Loucy (cell line): Measurements from ENCODE around the gene CPEB3.
"Not testable (repeated sequence)": the region's sequence is repeated elsewhere in the genome, so short reads cannot be mapped to it uniquely, and the experiment has no call there.

Experiments used
- H2AFZ ChIP-seq: fragments of 200-600 bp; sonication (generic); 2 replicates; pipeline ENCODE4 v1.6.0; 2016; ENCODE audit warnings: antibody characterized with exemption, mild to moderate bottlenecking, low read length, moderate library complexity
- H3F3A ChIP-seq: fragments of 200-600 bp; 2 replicates; pipeline ENCODE4 v1.6.0; 2016; ENCODE audit warnings: antibody characterized with exemption, low read depth, mild to moderate bottlenecking
- H3K27me3 ChIP-seq: fragments of 200-600 bp; sonication (generic); 2 replicates; pipeline ENCODE4 v1.6.1; 2014; ENCODE audit warnings: low read length, mild to moderate bottlenecking; ENCODE audit not compliant: insufficient read depth, poor library complexity, severe bottlenecking
- H3K36me3 ChIP-seq: fragments of 200-600 bp; sonication (generic); 2 replicates; pipeline ENCODE4 v1.6.1; 2016; ENCODE audit warnings: low read length; ENCODE audit not compliant: insufficient read depth
- H3K4me1 ChIP-seq: fragments of 200-600 bp; sonication (generic); 2 replicates; pipeline ENCODE4 v1.5.1; 2014; ENCODE audit warnings: low read length, mild to moderate bottlenecking; ENCODE audit not compliant: insufficient read depth, poor library complexity, severe bottlenecking
- H3K4me2 ChIP-seq: fragments of 200-600 bp; sonication (generic); 2 replicates; pipeline ENCODE4 v1.6.0; 2014; ENCODE audit warnings: antibody characterized with exemption, low read length, low read depth, mild to moderate bottlenecking; ENCODE audit not compliant: poor library complexity, severe bottlenecking
- H3K4me3 ChIP-seq: fragments of 200-600 bp; sonication (generic); 2 replicates; pipeline ENCODE4 v1.5.1; 2014; ENCODE audit warnings: low read length, mild to moderate bottlenecking, mixed read lengths; ENCODE audit not compliant: poor library complexity, severe bottlenecking
- H3K79me2 ChIP-seq: fragments of 200-600 bp; sonication (generic); 2 replicates; pipeline ENCODE4 v1.6.1; 2014; ENCODE audit warnings: low read length; ENCODE audit not compliant: insufficient read depth
- H3K9ac ChIP-seq: fragments of 200-600 bp; sonication (generic); 2 replicates; pipeline ENCODE4 v1.6.0; 2014; ENCODE audit warnings: mild to moderate bottlenecking, low read depth, low read length, moderate library complexity; ENCODE audit not compliant: poor library complexity, severe bottlenecking
- H3K9me2 ChIP-seq: fragments of 200-600 bp; sonication (generic); replicated peaks from 2 replicates; pipeline ENCODE4 v1.6.1; 2016; ENCODE audit warnings: low read depth, low read length, mixed read lengths
- H3K9me3 ChIP-seq: fragments of 200-600 bp; sonication (generic); 2 replicates; pipeline ENCODE4 v1.6.1; 2014; ENCODE audit warnings: mild to moderate bottlenecking, antibody characterized with exemption, low read length, low read depth; ENCODE audit not compliant: insufficient read depth
- H4K20me1 ChIP-seq: fragments of 200-600 bp; sonication (generic); 2 replicates; pipeline ENCODE4 v1.6.0; 2014; ENCODE audit warnings: antibody characterized with exemption, low read length, mild to moderate bottlenecking; ENCODE audit not compliant: insufficient read depth, poor library complexity, severe bottlenecking
- CTCF ChIP-seq: fragments of 200-600 bp; sonication (generic); conservative IDR thresholded peaks from 2 replicates; pipeline ENCODE4 v1.5.1; 2014; ENCODE audit warnings: mild to moderate bottlenecking, antibody characterized with exemption, low read length
- EZH2phosphoT487 ChIP-seq: fragments of 200-600 bp; IDR thresholded peaks from 2 replicates; pipeline ENCODE4 v1.6.1; 2018; ENCODE audit warnings: antibody characterized with exemption, mild to moderate bottlenecking, moderate library complexity, borderline replicate concordance

Gene CPEB3

GRCh38 chr10:92122941-92123450 lies 167.9 kb downstream of the CPEB3 start:
- Histone ChIP-seq H3K27me3 (no peaks in the 10 kb centered on the region), H3K4me2 (no peak overlapping the region), H2AFZ (no peak overlapping the region), H4K20me1 (no peaks in the 10 kb centered on the region), H3F3A (no peaks in the 10 kb centered on the region), H3K4me1 (no peaks in the 10 kb centered on the region), H3K79me2 (no peaks in the 10 kb centered on the region), H3K9me3 (no peaks in the 10 kb centered on the region), H3K4me3 (no peak overlapping the region), H3K9me2 (no peaks in the 10 kb centered on the region), H3K36me3 (no peaks in the 10 kb centered on the region), H3K9ac (no peak overlapping the region)
- TF ChIP-seq CTCF (no peak), EZH2phosphoT487 (no peak)

GRCh38 chr10:92121686-92122492 lies 169.0 kb downstream of the CPEB3 start:
- Histone ChIP-seq H3K9me2 (no peaks in the 10 kb centered on the region), H4K20me1 (no peaks in the 10 kb centered on the region), H3K4me2 (no peak overlapping the region), H3K27me3 (no peaks in the 10 kb centered on the region), H3K4me3 (no peak overlapping the region), H3K79me2 (no peaks in the 10 kb centered on the region), H3K36me3 (no peaks in the 10 kb centered on the region), H3F3A (no peaks in the 10 kb centered on the region), H3K9ac (no peak overlapping the region), H3K9me3 (no peaks in the 10 kb centered on the region), H2AFZ (no peak overlapping the region), H3K4me1 (no peaks in the 10 kb centered on the region)
- no peak for TF ChIP-seq EZH2phosphoT487

- no peaks in the 10 kb centered on the region for H3K79me2 ChIP-seq
- H3K4me3 ChIP-seq = no peak overlapping the region
- no peak for TF ChIP-seq EZH2phosphoT487
- TF ChIP-seq CTCF = no peak
- H3K4me2 ChIP-seq = no peak overlapping the region
- H3K36me3 ChIP-seq = no peaks in the 10 kb centered on the region
- no peaks in the 10 kb centered on the region for H3F3A ChIP-seq
- no peak overlapping the region for H2AFZ ChIP-seq
- H3K9me3 ChIP-seq = no peaks in the 10 kb centered on the region
- H3K4me1 ChIP-seq = no peaks in the 10 kb centered on the region
- no peaks in the 10 kb centered on the region for H3K9me2 ChIP-seq
- H4K20me1 ChIP-seq = no peaks in the 10 kb centered on the region
- H3K27me3 ChIP-seq = no peaks in the 10 kb centered on the region
- no peak overlapping the region for H3K9ac ChIP-seq
These were observed 171.5 kb downstream of the CPEB3 start for GRCh38 chr10:92119340-92119739.

- not testable (repeated sequence) for H3K9ac ChIP-seq, H3K9me3 ChIP-seq, H4K20me1 ChIP-seq, H3K27me3 ChIP-seq, H2AFZ ChIP-seq, H3F3A ChIP-seq, H3K79me2 ChIP-seq, H3K9me2 ChIP-seq, H3K36me3 ChIP-seq, H3K4me2 ChIP-seq, H3K4me3 ChIP-seq
- peaks cover 17% of the 10 kb centered on the region for H3K4me1 ChIP-seq
These were observed 176.0 kb downstream of the CPEB3 start for GRCh38 chr10:92114917-92115316.
